Bronchial epithelial cell (primary cell): ENCODE results near the gene NPHS1. TPM values are rescaled to one million over a fixed set of nuclear protein-coding genes. Genes with fewer than 3 reads are reported as not detected.
"Not testable (repeated sequence)": the region's sequence is repeated elsewhere in the genome, so short reads cannot be mapped to it uniquely, and the experiment has no call there.

Source experiments
- DNase-seq: peaks from one replicate; pipeline ENCODE4 v3.0.0-alpha.2; 2010; ENCODE audit warnings: low read depth
- FAIRE-seq: peaks from 2 replicates; lab custom pipeline; 2011; peaks lifted over from hg19 to GRCh38; lab: Jason Lieb, UNC
- H3K27me3 ChIP-seq: 2 replicates; pipeline ENCODE4 v1.5.1; 2011; ENCODE audit warnings: low read length; ENCODE audit not compliant: control insufficient read depth, insufficient read depth
- H3K36me3 ChIP-seq: 2 replicates; pipeline ENCODE4 v1.5.1; 2011; ENCODE audit warnings: low read length; ENCODE audit not compliant: control insufficient read depth, insufficient read depth
- H3K4me3 ChIP-seq: 2 replicates; pipeline ENCODE4 v1.5.1; 2011; ENCODE audit warnings: mild to moderate bottlenecking, low read depth, low read length, control low read depth
- total RNA-seq: library from RNA; depleted of rRNA; stranded (reverse); fragments of >200 nt; gene quantifications from 2 replicates; pipeline ENCODE4 v1.2.1, GENCODE V29; 2014
- TF ChIP-seq, protein P1 (sequence below): IDR thresholded peaks from 2 replicates; pipeline ENCODE4 v1.5.1; 2011; ENCODE audit warnings: mild to moderate bottlenecking, moderate library complexity, low read length, control low read depth, inconsistent platforms; ENCODE audit not compliant: insufficient read depth, severe bottlenecking

The NPHS1 gene
- total RNA-seq, 1 donor from 2014 or later: not detected

DNA sequence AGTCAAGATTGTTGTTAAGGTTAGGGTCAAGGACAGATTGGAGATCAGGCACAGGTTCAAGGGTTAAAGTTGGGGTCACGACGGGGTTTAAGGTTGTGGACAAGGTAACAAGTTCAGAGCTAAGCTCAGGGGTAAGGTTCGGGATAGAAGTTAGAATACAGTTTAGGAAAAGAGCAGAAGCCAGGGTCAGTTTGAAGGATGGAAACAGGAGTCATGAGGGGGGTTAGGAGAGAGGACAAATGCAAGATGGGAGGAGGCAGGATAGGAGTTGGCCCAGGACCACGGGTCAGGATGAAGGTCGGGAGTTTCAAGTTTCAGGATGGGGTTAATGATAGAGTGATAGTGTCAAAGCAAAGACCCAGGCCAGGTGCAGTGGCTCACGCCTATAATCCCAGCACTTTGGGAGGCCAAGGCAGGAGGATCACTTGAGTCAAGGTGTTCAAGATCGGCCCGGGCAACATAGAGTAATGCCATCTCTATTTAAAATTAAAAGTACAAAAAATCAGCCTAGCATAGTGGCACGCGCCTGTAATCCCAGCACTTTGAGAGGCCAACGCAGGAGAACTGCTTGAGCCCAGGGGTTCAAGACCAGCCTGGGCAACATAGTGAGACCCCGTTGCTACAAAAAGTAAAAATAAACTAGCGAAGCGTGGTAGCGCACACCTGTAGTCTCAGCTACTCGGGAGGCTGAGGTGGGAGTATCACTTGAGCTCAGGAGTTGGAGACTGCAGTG is 7.7 kb downstream of the NPHS1 start:
- TF ChIP-seq, protein P1, sequence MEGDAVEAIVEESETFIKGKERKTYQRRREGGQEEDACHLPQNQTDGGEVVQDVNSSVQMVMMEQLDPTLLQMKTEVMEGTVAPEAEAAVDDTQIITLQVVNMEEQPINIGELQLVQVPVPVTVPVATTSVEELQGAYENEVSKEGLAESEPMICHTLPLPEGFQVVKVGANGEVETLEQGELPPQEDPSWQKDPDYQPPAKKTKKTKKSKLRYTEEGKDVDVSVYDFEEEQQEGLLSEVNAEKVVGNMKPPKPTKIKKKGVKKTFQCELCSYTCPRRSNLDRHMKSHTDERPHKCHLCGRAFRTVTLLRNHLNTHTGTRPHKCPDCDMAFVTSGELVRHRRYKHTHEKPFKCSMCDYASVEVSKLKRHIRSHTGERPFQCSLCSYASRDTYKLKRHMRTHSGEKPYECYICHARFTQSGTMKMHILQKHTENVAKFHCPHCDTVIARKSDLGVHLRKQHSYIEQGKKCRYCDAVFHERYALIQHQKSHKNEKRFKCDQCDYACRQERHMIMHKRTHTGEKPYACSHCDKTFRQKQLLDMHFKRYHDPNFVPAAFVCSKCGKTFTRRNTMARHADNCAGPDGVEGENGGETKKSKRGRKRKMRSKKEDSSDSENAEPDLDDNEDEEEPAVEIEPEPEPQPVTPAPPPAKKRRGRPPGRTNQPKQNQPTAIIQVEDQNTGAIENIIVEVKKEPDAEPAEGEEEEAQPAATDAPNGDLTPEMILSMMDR: no peak
- H3K36me3 ChIP-seq: no peaks in the 10 kb centered on the region
- FAIRE-seq (no peak), DNase-seq (no peak)
- no peak overlapping the region for H3K4me3 ChIP-seq
- peaks cover 13% of the 10 kb centered on the region for H3K27me3 ChIP-seq

GRCh38 chr19:35843676-35844481 is 8.4 kb downstream of the NPHS1 start:
- peaks cover 13% of the 10 kb centered on the region for H3K27me3 ChIP-seq
- TF ChIP-seq, protein P1: no peak
- no peak overlapping the region for H3K4me3 ChIP-seq
- FAIRE-seq (no peak), DNase-seq (peak; percentile 6)
- H3K36me3 ChIP-seq: no peaks in the 10 kb centered on the region

DNA sequence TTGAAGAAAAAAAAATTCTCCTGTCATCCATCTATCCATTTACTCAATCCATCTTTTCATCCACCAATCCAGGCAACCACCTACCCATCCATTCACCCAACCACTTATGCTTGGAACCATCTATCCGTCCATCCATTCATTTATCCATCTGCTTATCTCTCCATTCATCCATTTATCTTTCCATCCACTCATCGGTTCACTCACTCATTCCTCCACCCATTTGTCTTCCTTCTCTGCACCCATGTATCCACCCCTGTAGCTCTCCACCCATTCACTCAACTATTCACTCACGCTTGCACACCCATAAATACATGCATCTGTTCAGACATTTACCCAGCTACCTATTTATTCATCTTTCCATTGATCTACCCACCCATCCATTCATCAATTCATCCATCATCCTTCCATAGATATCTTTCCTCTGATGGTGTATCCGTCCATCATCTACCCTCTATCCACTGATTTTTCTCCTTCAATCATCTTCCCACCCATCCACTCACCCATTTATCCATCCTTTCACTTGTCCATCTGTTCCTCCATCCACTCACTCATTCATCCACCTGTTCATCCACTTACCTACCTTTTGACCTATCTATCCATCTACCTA is 9.5 kb downstream of the NPHS1 start:
- no peaks in the 10 kb centered on the region for H3K36me3 ChIP-seq
- TF ChIP-seq, protein P1: no peak
- FAIRE-seq (no peak), DNase-seq (no peak)
- peaks cover 13% of the 10 kb centered on the region for H3K27me3 ChIP-seq
- no peak overlapping the region for H3K4me3 ChIP-seq

DNA sequence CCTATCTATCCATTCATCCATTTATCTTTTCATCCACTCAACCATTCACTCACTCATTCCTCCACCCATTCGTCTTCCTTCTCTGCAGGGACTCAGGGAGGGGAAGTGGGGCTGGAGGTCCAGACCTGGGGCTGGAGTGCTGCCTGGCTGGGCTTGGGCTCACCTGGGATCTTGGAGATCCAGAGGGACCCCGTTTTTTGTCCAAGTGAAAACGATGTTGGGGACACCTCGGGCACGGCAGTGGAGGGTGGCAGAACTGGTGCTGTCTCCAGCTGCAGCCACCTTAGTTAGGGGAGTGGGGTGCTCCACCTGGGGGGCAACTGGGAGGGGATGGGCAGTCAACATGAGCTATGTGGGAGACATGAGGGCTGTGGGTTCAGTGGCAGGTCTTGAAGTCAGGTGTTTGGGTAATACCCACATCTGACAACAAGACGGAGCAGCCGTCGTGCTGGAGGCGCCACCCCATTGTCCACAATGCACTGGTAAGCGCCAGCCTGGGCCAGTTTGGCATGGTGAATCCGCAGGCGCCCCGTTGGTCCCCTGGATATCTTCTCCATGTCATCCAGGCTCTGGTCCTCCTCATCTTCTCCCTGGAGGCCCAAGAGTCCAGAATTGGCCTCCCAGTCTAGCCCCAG is 10.2 kb downstream of the NPHS1 start:
- no peak for FAIRE-seq
- peaks cover 13% of the 10 kb centered on the region for H3K27me3 ChIP-seq

GRCh38 chr19:35836096-35836495 is 16.2 kb downstream of the NPHS1 start:
- H3K36me3 ChIP-seq, H3K27me3 ChIP-seq, H3K4me3 ChIP-seq, DNase-seq, FAIRE-seq: not testable (repeated sequence)

More for the DNA sequence above, 10.2 kb downstream of the NPHS1 start:
- H3K36me3 ChIP-seq: no peaks in the 10 kb centered on the region
- H3K4me3 ChIP-seq: no peak overlapping the region
- TF ChIP-seq, protein P1: no peak
- DNase-seq: no peak

GRCh38 chr19:35833972-35834371 is 18.3 kb downstream of the NPHS1 start:
- FAIRE-seq: no peak
- H3K27me3 ChIP-seq: no peaks in the 10 kb centered on the region
- H3K36me3 ChIP-seq: no peaks in the 10 kb centered on the region
- TF ChIP-seq, protein P1: no peak
- no peak overlapping the region for H3K4me3 ChIP-seq
- no peak for DNase-seq
